H9 (cell line): Measurements from ENCODE around the gene GIPC3. TPM values are rescaled to one million over a fixed set of nuclear protein-coding genes. Genes with fewer than 3 reads are reported as not detected.

ENCODE experiments used
- DNase-seq: peaks from one replicate; pipeline ENCODE4 v3.0.0-alpha.2; 2017
- H2AFZ ChIP-seq: one replicate; pipeline ENCODE4 v1.6.1; 2013; ENCODE audit warnings: mild to moderate bottlenecking, low read length, control low read depth, moderate library complexity
- H2AK5ac ChIP-seq: 2 replicates; pipeline ENCODE4 v1.6.1; 2013; ENCODE audit warnings: low read length, control low read depth, mixed read lengths; ENCODE audit not compliant: insufficient read length
- H2BK120ac ChIP-seq: one replicate; pipeline ENCODE4 v1.6.1; 2013; ENCODE audit warnings: low read depth, mild to moderate bottlenecking, low read length, control low read depth, inconsistent platforms; ENCODE audit not compliant: poor library complexity, severe bottlenecking
- H2BK12ac ChIP-seq: 2 replicates; pipeline ENCODE4 v1.6.1; 2013; ENCODE audit warnings: low read length, control low read depth, mixed read lengths, low read depth; ENCODE audit not compliant: insufficient read length
- H2BK15ac ChIP-seq: 2 replicates; pipeline ENCODE4 v1.6.1; 2013; ENCODE audit warnings: low read depth, low read length, control low read depth
- H2BK20ac ChIP-seq: one replicate; pipeline ENCODE4 v1.6.1; 2013; ENCODE audit warnings: low read depth, mild to moderate bottlenecking, low read length, control low read depth, inconsistent platforms; ENCODE audit not compliant: poor library complexity, severe bottlenecking
- H2BK5ac ChIP-seq: 2 replicates; pipeline ENCODE4 v1.6.1; 2013; ENCODE audit warnings: low read length, control low read depth, mixed read lengths; ENCODE audit not compliant: insufficient read length
- H3K14ac ChIP-seq: 2 replicates; pipeline ENCODE4 v1.6.1; 2013; ENCODE audit warnings: low read length, control low read depth; ENCODE audit not compliant: insufficient read depth
- H3K18ac ChIP-seq: 2 replicates; pipeline ENCODE4 v1.6.1; 2013; ENCODE audit warnings: low read depth, mild to moderate bottlenecking, mixed read lengths, low read length, control low read depth; ENCODE audit not compliant: insufficient read length
- H3K23ac ChIP-seq: 2 replicates; pipeline ENCODE4 v1.6.1; 2013; ENCODE audit warnings: low read length, control low read depth, mixed read lengths, low read depth; ENCODE audit not compliant: insufficient read length
- H3K23me2 ChIP-seq: 2 replicates; pipeline ENCODE4 v1.6.1; 2013; ENCODE audit warnings: low read depth, mild to moderate bottlenecking, mixed read lengths, low read length, control low read depth; ENCODE audit not compliant: insufficient read length, poor library complexity, severe bottlenecking
- H3K27ac ChIP-seq: 2 replicates; pipeline ENCODE4 v1.5.1; 2013; ENCODE audit warnings: low read length, control low read depth, mixed read lengths, low read depth; ENCODE audit not compliant: insufficient read length
- H3K27me3 ChIP-seq: 2 replicates; pipeline ENCODE4 v1.6.1; 2013; ENCODE audit warnings: low read length, control low read depth, inconsistent platforms; ENCODE audit not compliant: insufficient read depth
- H3K4ac ChIP-seq: 2 replicates; pipeline ENCODE4 v1.6.1; 2013; ENCODE audit warnings: low read depth, mild to moderate bottlenecking, control low read depth, inconsistent platforms, low read length, moderate library complexity
- H3K4me1 ChIP-seq: 2 replicates; pipeline ENCODE4 v1.6.1; 2013; ENCODE audit warnings: low read length, control low read depth, inconsistent platforms; ENCODE audit not compliant: insufficient read depth
- H3K4me2 ChIP-seq: 2 replicates; pipeline ENCODE4 v1.6.1; 2013; ENCODE audit warnings: low read length, control low read depth, mixed read lengths; ENCODE audit not compliant: insufficient read length, insufficient read depth
- H3K56ac ChIP-seq: 2 replicates; pipeline ENCODE4 v1.6.1; 2013; ENCODE audit warnings: low read depth, mild to moderate bottlenecking, mixed read lengths, low read length, control low read depth; ENCODE audit not compliant: insufficient read length
- H3K79me1 ChIP-seq: 2 replicates; pipeline ENCODE4 v1.6.1; 2013; ENCODE audit warnings: low read depth, mild to moderate bottlenecking, moderate library complexity, low read length, control low read depth, inconsistent platforms; ENCODE audit not compliant: insufficient read depth, poor library complexity, severe bottlenecking
- H3K79me2 ChIP-seq: 2 replicates; pipeline ENCODE4 v1.6.1; 2013; ENCODE audit warnings: low read length, control low read depth, inconsistent platforms; ENCODE audit not compliant: insufficient read depth
- H3K9ac ChIP-seq: 2 replicates; pipeline ENCODE4 v1.6.1; 2013; ENCODE audit warnings: low read length, control low read depth, mixed read lengths; ENCODE audit not compliant: insufficient read length; ENCODE audit errors: extremely low read depth
- H3K9me3 ChIP-seq: one replicate; pipeline ENCODE4 v1.6.1; 2013; ENCODE audit warnings: low read depth, low read length, inconsistent platforms; ENCODE audit not compliant: control insufficient read depth
- H3T11ph ChIP-seq: one replicate; pipeline ENCODE4 v1.6.1; 2013; ENCODE audit warnings: mild to moderate bottlenecking, low read length, control low read depth, inconsistent platforms
- H4K20me1 ChIP-seq: one replicate; pipeline ENCODE4 v1.6.1; 2013; ENCODE audit not compliant: control insufficient read depth, insufficient read length, insufficient read depth
- H4K5ac ChIP-seq: 2 replicates; pipeline ENCODE4 v1.6.1; 2013; ENCODE audit warnings: low read depth, mild to moderate bottlenecking, mixed read lengths, low read length, control low read depth; ENCODE audit not compliant: insufficient read length
- H4K8ac ChIP-seq: replicated peaks from 2 replicates; pipeline ENCODE4 v1.6.1; 2013; ENCODE audit warnings: low read length, control low read depth, mixed read lengths, low read depth; ENCODE audit not compliant: insufficient read length
- H4K91ac ChIP-seq: 2 replicates; pipeline ENCODE4 v1.6.1; 2013; ENCODE audit warnings: low read depth, mild to moderate bottlenecking, moderate library complexity, mixed read lengths, low read length, control low read depth; ENCODE audit not compliant: insufficient read length
- H3K27ac Mint-ChIP-seq, 3 experiments: 2 replicates in 2 of 3; 3 replicates in 1 of 3; pipeline ENCODE4 v1.8.0; 2020 to 2021; ENCODE audit warnings: mixed read lengths in 3 of 3, mild to moderate bottlenecking in 1 of 3, moderate library complexity in 1 of 3
- H3K27me3 Mint-ChIP-seq: 2 replicates; pipeline ENCODE4 v1.8.0; 2021; ENCODE audit warnings: low read depth, mild to moderate bottlenecking, moderate library complexity, mixed read lengths
- H3K36me3 Mint-ChIP-seq, 3 experiments: 2 replicates in 2 of 3; 3 replicates in 1 of 3; pipeline ENCODE4 v1.8.0; 2020 to 2021; ENCODE audit warnings: low read depth in 3 of 3, mixed read lengths in 3 of 3; ENCODE audit not compliant: insufficient read depth in 1 of 3
- H3K4me1 Mint-ChIP-seq, 2 experiments: 2 replicates each; pipeline ENCODE4 v1.8.0; 2020; ENCODE audit warnings: mixed read lengths in 2 of 2
- H3K4me3 Mint-ChIP-seq, 2 experiments: 2 replicates in 1 of 2; 3 replicates in 1 of 2; pipeline ENCODE4 v1.8.0; 2020 to 2021; ENCODE audit warnings: mild to moderate bottlenecking in 2 of 2, mixed read lengths in 2 of 2, moderate library complexity in 1 of 2
- H3K9me3 Mint-ChIP-seq, 2 experiments: 2 replicates in 1 of 2; 3 replicates in 1 of 2; pipeline ENCODE4 v1.8.0; 2020; ENCODE audit warnings: mild to moderate bottlenecking in 2 of 2, mixed read lengths in 2 of 2, moderate library complexity in 1 of 2
- WGBS: extraction: QIAGEN DNeasy Blood & Tissue Kit; methylation state at CpG from one replicate; pipeline ENCODE4 v1.1.7; 2013; ENCODE audit warnings: missing lambda C conversion rate, low lambda C conversion rate, mixed read lengths; ENCODE audit not compliant: insufficient read length; ENCODE audit errors: extremely low coverage; 5-methylcytosine and 5-hydroxymethylcytosine counted together
- total RNA-seq: library from RNA; stranded (reverse); gene quantifications from 2 replicates; pipeline ENCODE4 v1.2.1, GENCODE V29; 2021
- TF ChIP-seq, protein P1 (sequence below): fragments of 200-600 bp; sonication (generic); conservative IDR thresholded peaks from 3 replicates; pipeline ENCODE4 v1.8.0; 2021; ENCODE audit warnings: antibody characterized with exemption, mild to moderate bottlenecking

GIPC3 gene
- total RNA-seq, 1 experiment from 2014 or later = 1.6 TPM

DNA sequence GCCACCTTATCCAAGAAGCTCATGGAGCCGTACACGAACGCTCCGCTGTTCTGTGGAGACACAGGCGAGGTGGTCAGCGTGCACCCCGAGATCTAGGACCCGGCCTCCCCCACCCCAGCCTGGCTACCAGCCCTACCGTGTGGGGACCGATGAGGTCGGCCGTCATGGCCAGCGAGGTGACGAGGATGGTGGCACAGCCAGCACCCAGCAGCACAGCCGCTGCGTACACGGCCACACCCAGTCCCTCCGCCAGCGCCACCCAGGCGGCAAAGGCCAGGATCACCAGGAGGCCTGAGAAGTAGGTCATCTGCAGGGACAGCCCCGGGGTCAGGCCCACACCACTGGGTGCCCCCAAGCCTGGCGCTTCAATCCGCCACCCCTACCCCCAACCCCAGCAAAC, 39.2 kb upstream of the GIPC3 start:
- no peak overlapping the region for H3K4me3 Mint-ChIP-seq
- TF ChIP-seq, protein P1, sequence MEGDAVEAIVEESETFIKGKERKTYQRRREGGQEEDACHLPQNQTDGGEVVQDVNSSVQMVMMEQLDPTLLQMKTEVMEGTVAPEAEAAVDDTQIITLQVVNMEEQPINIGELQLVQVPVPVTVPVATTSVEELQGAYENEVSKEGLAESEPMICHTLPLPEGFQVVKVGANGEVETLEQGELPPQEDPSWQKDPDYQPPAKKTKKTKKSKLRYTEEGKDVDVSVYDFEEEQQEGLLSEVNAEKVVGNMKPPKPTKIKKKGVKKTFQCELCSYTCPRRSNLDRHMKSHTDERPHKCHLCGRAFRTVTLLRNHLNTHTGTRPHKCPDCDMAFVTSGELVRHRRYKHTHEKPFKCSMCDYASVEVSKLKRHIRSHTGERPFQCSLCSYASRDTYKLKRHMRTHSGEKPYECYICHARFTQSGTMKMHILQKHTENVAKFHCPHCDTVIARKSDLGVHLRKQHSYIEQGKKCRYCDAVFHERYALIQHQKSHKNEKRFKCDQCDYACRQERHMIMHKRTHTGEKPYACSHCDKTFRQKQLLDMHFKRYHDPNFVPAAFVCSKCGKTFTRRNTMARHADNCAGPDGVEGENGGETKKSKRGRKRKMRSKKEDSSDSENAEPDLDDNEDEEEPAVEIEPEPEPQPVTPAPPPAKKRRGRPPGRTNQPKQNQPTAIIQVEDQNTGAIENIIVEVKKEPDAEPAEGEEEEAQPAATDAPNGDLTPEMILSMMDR = no peak

More for the DNA sequence above, 39.2 kb upstream of the GIPC3 start:
- Histone ChIP-seq H2BK12ac (no peak overlapping the region), H2BK120ac (no peak overlapping the region), H3K27ac (no peak overlapping the region), H3K9me3 (no peaks in the 10 kb centered on the region), H3K27me3 (no peaks in the 10 kb centered on the region), H2BK15ac (no peak overlapping the region), H2AFZ (no peak overlapping the region), H3K9ac (no peak overlapping the region), H4K20me1 (no peaks in the 10 kb centered on the region), H4K91ac (no peak overlapping the region), H2BK5ac (no peak overlapping the region), H3K56ac (no peak overlapping the region), H3K79me2 (no peaks in the 10 kb centered on the region), H4K8ac (no peak overlapping the region), H3K14ac (no peak overlapping the region), H3K4me2 (no peak overlapping the region), H4K5ac (no peak overlapping the region), H3K4me1 (no peaks in the 10 kb centered on the region), H3T11ph (no peak overlapping the region), H2AK5ac (no peak overlapping the region), H3K79me1 (no peaks in the 10 kb centered on the region), H3K4ac (no peak overlapping the region), H2BK20ac (no peak overlapping the region), H3K23ac (no peak overlapping the region), H3K18ac (no peak overlapping the region), H3K23me2 (no peaks in the 10 kb centered on the region)
- H3K36me3 Mint-ChIP-seq = peaks cover 4 to 13% (median 12%) of the 10 kb centered on the region in 3 experiments; a peak in 6 of 7 replicates
- H3K27ac Mint-ChIP-seq = no peak overlapping the region
- DNase-seq = no peak
- H3K27me3 Mint-ChIP-seq = no peaks in the 10 kb centered on the region
- H3K9me3 Mint-ChIP-seq = no peaks in the 10 kb centered on the region
- WGBS = no CpG with 5 or more reads among the region's 23 CpGs
- H3K4me1 Mint-ChIP-seq = peaks cover 2 to 3% of the 10 kb centered on the region in 2 experiments; a peak in 1 of 4 replicates
